Hepatocyte (in vitro differentiated cells): ENCODE measurements around the gene TTC12.

Source experiments
- EZH2 ChIP-seq: fragments of 200-600 bp; sonication (generic); IDR thresholded peaks from 2 replicates; pipeline ENCODE4 v1.6.1; 2016; ENCODE audit warnings: antibody characterized with exemption, mild to moderate bottlenecking, borderline replicate concordance
- EZH2phosphoT487 ChIP-seq: fragments of 200-600 bp; sonication (generic); IDR thresholded peaks from one replicate; pipeline ENCODE4 v1.6.1; 2018; ENCODE audit warnings: antibody characterized with exemption, mild to moderate bottlenecking, low read depth, moderate library complexity; ENCODE audit not compliant: unreplicated experiment, severe bottlenecking
- TF ChIP-seq, protein P1 (sequence below): fragments of 200-600 bp; sonication (generic); IDR thresholded peaks from 2 replicates; pipeline ENCODE4 v1.5.1; 2016; ENCODE audit warnings: antibody characterized with exemption, mild to moderate bottlenecking; ENCODE audit not compliant: poor library complexity

DNA sequence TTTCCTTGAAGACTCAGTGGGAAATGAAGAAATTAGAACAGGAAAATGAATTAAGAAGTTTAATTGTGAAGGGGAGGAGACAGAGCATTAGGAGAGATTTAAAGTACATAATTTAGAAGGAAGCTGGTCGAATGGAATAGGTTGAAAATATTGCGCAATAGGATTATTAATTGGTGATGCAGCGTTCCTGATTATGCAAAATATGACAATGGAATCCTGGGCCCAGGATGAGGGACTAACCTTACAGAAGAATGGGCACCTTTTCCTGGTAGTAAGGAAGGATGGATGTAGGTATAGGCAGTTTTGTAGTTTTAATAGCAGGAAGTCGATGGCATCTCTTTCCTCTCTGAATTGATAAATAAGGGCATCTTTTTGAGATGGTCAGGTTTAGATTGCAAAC lies 7.8 kb downstream of the TTC12 start:
- TF ChIP-seq, protein P1, sequence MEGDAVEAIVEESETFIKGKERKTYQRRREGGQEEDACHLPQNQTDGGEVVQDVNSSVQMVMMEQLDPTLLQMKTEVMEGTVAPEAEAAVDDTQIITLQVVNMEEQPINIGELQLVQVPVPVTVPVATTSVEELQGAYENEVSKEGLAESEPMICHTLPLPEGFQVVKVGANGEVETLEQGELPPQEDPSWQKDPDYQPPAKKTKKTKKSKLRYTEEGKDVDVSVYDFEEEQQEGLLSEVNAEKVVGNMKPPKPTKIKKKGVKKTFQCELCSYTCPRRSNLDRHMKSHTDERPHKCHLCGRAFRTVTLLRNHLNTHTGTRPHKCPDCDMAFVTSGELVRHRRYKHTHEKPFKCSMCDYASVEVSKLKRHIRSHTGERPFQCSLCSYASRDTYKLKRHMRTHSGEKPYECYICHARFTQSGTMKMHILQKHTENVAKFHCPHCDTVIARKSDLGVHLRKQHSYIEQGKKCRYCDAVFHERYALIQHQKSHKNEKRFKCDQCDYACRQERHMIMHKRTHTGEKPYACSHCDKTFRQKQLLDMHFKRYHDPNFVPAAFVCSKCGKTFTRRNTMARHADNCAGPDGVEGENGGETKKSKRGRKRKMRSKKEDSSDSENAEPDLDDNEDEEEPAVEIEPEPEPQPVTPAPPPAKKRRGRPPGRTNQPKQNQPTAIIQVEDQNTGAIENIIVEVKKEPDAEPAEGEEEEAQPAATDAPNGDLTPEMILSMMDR, result no peak
- TF ChIP-seq EZH2phosphoT487, result no peak
- no peak for TF ChIP-seq EZH2
